SK-N-DZ (cell line): ENCODE data around the gene SLC34A3.
"Not testable (repeated sequence)": the region's sequence is repeated elsewhere in the genome, so short reads cannot be mapped to it uniquely, and the experiment has no call there.

Source experiments
- DNase-seq: peaks from one replicate; pipeline ENCODE4 v3.0.0-alpha.2; 2015; ENCODE audit warnings: low spot score

The SLC34A3 gene

DNA sequence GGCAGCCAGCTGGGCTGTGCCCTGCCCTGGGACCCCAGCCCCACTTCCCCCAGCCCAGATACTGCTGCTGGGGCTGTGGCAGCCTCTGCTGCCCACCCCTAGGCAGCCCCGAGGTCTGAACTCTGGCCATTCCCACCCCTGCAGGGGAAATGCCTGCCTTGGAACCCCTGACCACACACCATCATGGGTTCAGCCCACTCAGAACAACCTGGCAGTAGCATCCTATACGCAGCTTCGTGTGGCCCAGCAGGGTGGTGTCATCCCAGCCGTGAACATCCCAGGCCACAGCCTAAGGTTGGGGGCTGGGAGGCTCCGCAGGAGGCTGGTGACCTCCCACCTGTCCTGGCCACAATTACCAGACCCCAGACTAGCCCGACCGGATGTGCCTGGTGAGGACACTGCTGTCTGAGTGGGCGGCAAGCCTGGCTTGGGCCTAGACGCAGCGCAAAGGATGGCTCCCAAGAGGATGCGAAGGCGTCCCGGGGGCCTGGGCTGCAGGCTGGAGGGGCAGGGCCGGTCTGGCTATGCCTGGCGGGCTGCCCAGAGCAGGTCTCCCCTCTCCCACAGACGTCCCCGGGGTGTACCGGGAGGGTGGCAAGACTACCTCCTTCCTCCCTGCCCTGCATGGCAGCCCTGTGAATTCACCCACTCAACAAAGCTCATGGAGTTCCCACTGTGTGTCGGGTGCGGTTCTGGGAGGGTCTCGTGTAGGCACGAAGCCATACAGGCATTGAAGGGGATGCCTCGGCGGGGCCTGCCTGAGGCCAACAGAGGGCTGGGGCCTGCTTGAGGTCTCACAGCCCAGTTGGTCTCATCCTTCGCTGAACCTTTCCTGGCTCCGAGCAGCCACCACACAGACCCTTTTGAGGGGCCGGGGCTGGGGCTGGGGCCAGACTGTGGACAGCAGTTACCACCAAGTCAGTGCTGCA is 1.5 kb upstream of the SLC34A3 start:
- DNase-seq = no peak

DNA sequence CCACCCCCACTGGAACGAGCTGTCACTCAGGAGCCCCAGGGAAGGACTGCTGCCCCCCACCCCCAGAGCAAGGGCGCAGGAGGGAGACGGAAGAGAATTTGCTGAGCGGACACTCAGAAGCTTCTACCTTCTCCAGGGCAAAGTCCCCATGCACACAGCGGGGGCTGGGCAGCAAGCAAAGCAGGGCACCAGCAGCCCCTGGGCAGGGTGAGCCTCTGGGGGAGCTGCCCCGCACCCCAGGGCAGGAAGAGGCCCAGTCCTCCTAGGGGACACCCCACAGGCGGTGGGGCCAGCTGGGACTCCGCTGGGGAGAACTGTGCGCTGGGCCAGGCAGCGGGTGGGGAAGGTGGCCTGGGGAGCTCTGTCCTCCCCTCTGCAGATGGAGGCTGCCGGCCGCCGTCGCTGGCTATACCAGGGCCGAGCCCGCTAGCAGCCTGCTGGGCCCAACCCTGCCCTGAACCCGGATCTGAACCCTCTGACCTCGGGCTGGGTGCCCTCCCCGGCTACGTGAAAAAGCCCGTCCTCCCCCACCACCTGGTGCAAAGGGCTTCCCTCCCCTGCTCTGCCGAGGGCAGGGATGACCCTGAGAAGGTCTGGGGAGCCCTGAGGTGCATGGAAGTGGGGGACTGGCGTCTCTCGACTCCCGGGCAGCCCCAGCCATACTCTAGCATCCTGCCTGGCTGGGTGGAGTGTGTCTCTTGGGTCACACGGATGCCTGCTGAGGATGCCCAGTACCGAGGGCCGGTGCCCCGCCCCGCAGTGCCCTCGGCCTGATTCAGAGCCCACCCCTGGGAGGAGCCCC is 597 bp upstream of the SLC34A3 start:
- no peak for DNase-seq

DNA sequence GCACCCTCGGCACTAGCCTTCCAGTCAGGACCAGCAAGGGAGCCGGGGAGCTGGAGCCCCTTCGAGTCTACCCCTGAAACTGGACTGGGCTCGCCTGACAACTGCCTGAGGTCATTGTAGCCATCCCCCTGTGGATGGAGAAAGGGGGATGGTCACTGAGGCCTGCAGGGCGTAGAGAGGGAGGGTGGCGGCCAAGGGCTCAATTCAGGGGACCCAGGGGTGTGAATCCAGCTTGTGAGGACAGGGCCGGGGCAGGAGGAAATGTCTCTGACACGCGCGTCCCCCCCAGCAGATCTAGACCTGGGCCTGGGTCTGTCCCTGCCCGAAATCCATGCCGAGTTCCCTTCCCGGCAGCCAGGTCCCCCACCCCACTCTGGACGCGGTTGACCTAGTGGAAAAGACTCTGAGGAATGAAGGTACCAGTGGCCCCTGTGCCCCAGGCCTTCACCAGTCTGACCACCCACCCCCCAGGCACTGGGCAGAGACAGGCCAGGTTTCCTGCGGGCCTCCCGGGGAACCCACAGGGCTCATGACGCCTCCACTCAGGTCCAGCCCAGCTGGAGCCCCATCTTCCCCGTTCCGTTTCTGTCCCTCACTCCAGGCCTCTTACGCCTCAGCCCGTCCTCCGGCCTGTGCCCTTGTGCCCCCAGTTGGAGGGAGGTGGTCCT is 805 bp downstream of the SLC34A3 start:
- DNase-seq = no peak

DNA sequence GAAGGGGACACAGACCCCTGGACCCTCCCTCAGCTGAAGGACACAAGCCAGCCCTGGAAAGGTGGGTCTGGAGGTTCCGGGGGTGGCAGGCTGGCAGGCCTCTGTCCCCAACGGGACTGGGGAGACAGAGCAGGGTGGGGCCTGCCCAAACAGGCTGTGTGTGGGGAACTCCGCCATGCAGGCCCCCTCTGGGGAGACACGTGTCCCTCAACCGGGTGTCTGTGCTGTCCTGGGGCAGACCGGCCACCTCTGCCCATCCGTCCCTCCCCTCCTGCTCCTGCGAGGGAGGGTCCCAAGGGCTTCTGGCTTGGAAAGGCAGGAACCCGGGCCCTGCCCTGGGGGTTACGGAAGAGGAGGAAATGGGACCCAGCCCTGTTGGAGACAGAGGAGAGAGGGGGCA is 1.4 kb downstream of the SLC34A3 start:
- no peak for DNase-seq

DNA sequence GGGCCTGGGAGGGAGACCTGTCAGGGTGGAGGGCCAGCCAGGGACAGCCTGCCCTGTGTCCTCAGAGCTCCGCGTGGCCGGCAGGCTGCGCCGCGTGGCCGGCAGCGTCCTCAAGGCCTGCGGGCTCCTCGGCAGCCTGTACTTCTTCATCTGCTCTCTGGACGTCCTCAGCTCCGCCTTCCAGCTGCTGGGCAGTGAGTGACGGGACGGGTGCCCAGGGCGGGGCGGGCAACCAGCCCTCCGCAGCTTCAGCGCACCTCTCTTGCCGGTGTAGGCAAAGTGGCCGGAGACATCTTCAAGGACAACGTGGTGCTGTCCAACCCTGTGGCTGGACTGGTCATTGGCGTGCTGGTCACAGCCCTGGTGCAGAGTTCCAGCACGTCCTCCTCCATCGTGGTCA is 1.8 kb downstream of the SLC34A3 start:
- DNase-seq = no peak

DNA sequence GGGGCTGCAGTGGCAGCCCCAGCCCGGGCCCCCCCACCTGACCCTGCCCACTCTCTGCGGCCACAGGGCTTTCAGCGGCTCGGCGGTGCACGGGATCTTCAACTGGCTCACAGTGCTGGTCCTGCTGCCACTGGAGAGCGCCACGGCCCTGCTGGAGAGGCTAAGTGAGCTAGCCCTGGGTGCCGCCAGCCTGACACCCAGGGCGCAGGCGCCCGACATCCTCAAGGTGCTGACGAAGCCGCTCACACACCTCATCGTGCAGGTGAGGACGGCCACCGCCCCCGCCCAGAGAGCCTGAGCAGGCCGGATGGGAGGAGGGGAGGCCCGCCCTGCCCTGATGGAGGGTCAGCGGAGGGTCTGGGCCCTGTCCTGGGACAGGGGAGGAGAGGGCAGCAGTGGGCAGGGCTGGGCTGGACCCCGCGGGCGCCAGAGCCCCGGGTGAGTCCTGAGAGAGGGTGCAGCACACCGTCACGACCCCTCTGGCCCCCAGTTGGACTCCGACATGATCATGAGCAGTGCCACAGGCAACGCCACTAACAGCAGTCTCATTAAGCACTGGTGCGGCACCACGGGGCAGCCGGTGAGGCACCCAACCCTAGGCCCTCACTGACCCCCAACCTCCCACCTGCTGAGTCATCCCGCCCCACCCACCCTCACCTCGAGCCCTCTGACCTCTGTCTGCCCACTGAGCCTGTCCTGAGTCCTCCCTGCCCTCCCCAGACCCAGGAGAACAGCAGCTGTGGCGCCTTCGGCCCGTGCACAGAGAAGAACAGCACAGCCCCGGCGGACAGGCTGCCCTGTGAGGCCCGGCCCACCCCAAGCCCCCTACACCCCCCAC is 2.7 kb downstream of the SLC34A3 start:
- DNase-seq = no peak

DNA sequence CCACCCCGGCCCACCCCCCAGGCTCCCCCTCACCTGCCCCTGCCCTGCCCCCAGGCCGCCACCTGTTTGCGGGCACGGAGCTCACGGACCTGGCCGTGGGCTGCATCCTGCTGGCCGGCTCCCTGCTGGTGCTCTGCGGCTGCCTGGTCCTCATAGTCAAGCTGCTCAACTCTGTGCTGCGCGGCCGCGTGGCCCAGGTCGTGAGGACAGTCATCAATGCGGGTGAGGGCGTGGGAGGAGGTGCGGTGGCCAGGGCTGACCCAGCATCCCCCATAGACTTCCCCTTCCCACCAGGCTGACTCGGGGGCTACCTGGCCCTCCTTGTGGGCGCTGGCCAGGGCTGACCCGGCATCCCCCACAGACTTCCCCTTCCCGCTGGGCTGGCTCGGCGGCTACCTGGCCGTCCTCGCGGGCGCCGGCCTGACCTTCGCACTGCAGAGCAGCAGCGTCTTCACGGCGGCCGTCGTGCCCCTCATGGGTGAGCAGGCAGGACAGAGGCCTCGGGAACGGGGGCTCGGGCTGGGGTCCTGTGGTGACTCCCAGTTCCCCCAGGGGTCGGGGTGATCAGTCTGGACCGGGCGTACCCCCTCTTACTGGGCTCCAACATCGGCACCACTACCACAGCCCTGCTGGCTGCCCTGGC is 3.5 kb downstream of the SLC34A3 start:
- DNase-seq = no peak

DNA sequence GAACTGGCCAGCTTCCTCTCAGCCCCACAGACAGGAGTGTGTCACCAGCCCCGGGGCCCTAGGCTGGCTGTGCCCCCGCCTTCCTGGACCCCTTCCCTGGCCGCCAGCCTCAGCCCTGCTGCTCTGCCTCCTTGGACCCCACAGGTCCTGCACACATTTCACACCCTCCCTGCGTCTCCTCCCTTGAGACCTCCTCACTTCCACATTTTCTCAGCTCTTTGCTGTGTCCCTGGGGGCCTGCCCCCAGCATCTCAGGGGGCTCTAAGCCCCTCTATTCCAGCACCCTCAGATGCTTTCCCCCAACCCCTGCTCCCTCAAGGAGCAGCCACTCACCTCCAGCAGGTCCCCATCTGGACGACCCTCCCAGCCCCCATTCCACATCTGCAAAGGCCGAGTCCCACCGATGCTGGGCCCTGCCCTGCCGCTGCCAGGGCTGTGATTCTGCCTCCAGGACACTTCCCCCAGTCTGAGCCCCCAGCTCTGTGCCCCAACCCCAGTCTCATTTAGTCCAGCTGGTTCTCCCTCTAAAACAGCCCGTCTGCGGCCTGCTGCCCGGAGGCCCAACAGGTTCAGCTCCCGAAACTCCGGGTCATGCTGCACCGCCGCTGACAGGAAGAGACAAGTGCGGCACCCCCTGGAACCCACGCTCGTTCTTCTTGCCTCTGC is 4.2 kb downstream of the SLC34A3 start:
- DNase-seq = no peak

DNA sequence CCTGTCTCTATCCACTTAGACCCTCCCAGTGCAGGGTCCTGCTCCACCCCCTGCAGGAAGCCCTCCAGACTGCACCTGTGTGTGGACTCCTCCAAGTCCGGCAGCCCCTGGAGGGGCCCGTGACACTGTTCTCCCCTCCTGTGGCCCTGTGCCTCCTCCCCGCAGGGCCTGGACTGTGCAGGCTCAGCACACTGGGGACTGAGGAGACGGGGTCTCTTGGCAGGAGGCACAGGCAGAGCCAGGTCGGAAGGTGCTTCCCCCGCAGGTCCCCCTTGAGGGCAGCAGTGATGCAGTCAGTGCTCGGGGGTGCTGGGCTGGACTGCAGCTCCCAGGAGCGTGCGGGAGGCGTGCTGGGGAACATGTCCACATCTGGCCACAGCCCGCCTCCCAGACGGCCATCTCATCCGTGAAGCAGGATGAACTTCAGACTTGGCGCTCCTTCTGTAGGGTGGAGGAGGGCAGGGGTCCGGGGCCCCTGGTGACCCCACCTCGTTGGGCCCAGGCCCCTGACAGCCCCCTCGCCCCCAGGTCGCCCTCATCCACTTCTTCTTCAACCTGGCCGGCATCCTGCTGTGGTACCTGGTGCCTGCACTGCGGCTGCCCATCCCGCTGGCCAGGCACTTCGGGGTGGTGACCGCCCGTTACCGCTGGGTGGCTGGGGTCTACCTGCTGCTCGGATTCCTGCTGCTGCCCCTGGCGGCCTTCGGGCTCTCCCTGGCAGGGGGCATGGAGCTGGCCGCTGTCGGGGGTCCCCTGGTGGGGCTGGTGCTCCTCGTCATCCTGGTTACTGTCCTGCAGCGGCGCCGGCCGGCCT is 4.9 kb downstream of the SLC34A3 start:
- DNase-seq = peak; percentile 61

DNA sequence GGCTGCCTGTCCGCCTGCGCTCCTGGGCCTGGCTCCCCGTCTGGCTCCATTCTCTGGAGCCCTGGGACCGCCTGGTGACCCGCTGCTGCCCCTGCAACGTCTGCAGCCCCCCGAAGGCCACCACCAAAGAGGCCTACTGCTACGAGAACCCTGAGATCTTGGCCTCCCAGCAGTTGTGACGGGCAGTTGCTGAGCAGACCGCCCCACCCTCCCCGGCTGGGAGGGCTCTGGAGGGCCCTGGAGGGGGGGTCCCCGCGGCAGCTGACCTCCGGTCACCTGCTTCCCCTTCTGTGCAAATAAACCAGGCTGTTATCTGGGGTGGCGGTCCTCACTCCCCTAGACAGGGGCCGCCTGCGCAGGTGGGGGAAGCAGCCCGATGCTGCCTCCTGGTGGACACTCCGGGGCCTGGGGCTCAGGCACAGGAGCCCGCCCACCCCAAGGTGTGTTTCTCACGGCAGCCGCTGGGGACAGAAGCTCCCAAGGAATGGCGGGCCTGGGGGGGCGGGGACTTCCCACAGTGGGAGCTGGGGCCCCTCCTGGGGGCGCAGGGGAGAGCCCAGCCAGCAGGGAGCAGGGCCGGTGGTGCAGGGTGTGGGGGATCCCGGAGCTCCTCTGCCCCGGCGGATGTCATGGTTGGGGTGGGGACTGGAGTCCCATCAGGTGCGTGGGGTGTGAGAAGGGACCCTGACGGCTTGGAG is 5.7 kb downstream of the SLC34A3 start:
- peak; percentile 87 for DNase-seq

DNA sequence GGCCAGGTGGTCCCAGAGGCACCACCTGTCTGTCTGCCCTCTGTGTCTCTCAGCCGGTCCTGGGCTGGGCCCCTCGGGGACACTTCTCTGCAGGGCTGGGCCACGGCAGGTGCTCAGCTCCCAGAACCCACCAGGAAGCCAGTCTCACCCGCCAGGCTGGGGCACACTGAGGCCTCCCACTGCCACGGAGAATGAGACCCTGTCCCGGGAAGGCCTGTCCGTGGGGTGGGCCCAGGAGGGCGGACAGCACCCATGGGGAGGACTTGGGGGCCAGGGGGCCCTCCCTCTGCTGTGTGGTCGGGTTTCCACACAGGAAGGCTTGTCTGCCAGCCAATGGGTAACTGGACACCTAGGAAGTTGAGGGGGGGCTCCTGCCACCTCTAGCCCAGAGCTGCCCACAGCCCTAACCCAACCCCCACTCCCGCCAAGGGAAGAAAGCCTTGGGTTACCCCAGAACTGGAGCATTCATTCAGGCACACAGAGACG is 6.3 kb downstream of the SLC34A3 start:
- no peak for DNase-seq

DNA sequence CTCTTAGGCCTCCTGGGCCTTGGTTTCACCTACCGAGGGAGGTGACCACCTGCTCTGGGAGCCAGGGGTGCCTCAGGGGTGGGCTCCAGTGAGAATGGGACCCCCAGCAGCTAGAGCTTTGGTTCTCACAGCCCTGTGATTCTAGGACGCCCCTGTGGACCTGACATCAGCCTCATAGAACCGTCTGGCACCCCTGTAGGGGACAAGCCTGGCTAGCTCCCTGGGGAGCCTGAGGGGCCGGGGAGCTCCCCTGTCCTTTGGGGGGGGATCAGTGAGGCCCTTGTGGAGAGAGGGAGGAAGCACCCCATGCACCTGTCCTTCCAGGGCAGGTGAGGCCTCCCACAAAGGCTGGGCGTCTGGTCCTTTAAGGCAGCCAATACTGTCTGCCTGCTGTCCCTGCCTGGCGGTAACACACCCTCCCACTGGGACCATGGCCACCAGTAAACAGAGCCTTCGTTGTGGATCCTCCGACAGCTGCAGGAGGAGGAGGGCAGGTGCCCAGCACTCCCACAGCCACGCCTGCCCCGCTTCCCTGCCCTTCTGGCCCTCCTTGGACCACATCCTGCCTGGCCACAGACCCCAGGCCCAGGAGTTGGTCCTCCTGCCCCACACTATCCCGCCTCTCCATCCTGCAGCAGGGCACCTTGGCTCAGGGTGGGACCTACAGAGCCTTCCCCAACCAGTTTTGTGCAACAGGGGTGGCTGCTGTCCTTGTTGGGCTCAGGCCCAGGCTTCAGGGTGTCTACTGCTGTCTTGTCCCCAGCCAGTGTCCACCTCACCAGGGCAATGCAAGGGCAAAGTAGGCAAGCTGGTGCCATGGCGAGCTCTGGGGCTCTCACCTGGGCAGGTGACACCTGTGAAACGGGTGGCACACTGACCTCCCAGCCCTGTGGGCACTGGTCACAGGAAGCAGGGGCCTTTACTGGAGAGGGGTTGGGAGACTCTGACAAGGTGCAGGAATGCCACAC is 7.3 kb downstream of the SLC34A3 start:
- no peak for DNase-seq

DNA sequence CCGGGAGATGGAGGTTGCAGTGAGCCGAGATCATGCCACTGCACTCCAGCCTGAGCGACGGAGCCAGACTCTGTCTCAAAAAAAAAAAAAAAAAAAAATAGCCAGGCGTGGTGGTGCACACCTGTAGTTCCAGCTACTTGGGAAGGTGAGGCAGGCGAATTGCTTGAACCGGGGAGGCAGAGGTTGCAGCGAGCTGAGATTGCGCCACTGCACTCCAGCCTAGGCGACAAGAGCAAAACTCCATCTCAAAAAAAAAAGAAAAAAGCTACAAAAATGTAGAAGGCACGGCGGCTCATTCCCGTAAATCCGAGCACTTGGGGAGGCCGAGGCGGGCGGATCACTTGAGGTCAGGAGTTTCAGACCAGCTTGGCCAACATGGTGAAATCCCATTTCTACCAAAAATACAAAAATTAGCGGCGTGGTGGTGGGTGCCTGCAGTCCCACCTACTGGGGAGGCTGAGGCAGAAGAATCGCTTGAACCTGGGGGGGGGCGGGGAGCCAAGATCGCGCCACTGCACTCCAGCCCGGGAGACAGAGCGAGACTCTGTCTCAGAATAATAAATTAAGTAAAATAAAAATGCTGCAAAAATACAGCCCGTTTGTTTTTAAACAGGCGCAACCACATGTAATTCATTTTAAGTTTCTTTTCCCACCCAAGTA is 9.0 kb downstream of the SLC34A3 start:
- not testable (repeated sequence) for DNase-seq

DNA sequence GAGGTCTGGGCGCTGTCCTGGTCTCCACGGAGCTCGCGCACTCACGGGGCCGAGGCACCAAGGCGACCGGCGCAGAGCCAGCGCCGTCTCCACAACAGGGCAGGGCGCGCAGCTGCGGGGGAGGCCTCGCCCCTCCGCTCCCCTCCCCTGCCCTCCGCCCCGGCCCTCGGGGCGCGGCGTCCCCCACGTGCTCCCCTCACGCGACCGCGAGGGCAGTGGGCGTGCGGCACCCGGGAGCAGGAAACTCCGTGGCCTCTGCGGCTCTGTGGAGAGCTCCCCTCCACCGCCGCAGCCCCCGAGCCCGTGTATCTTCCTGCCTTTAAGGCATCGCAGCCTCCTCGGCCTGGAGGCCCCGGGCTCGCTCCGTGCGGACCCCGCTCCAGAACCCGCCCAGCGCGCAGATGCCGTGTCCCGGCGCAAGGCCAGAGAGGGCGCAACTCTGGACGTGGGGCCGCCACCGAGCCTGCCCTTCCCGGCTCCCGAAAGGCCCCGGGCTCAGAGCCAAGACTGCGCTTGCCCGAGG is 9.7 kb downstream of the SLC34A3 start:
- DNase-seq = no peak

DNA sequence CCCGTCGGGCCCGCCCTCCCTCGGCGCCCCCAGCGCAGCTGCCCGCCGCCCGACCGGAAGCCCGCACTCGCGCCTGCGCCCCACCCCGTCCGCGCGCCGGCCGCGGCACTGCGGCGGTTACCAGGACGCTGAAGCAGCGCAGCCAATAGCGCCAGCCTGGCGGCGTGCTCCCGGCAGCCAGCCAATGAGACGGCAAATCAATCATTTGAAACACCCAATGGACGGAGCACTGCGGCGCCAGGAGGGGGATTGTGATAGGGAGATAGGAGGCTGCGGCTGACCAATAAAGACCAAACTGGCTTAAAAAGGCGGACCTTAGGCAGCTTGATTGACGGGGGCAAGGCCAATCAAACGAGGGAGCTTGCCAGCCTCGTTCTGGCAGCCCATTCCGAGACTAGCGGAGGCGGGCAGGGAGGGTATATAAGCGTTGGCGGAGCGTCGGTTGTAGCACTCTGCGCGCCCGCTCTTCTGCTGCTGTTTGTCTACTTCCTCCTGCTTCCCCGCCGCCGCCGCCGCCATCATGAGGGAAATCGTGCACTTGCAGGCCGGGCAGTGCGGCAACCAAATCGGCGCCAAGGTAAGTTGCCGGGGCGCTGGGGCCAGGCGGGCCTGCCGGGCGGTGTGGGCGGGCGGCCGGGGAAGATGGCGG is 10.3 kb downstream of the SLC34A3 start, which contains the start of gene TUBB4B:
Gene TUBB4B (plus strand): TSS at position 447 of the 649 bp plus-strand sequence. CDS start 74 bp downstream, at position 521.
- peak; percentile 100 for DNase-seq
